Activated CD8-positive, alpha-beta memory T cell treated with anti-CD3 and anti-CD28 coated beads, Interleukin-2, amount 50 U/mL, for 48 hours (primary cell): ENCODE data around the gene TMEM131L.
"Not testable (repeated sequence)": the region's sequence is repeated elsewhere in the genome, so short reads cannot be mapped to it uniquely, and the experiment has no call there.

Experiments
- DNase-seq: peaks from one replicate; pipeline ENCODE4 v3.0.0-alpha.2; 2020

TMEM131L gene

DNA sequence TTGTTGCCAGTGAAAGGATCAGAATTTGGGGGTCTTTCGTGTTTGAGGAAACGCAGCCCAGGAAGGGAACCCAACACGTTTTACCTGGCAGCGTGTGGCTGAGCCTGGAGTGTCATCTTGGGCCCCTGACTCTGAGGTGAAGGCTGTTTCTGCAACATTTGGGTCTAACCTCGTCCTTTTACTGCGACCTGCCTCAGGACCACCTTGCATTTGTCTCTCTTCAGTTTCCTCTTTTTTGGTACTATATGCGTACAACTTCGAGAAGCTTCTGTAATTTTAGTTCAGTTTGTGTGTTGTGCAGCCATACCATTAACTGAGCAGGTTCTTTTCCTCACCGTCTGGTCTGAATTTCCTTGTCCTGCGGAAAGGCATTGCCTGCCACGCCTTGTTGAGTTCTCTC, 61.5 kb downstream of the TMEM131L start:
- DNase-seq: no peak

DNA sequence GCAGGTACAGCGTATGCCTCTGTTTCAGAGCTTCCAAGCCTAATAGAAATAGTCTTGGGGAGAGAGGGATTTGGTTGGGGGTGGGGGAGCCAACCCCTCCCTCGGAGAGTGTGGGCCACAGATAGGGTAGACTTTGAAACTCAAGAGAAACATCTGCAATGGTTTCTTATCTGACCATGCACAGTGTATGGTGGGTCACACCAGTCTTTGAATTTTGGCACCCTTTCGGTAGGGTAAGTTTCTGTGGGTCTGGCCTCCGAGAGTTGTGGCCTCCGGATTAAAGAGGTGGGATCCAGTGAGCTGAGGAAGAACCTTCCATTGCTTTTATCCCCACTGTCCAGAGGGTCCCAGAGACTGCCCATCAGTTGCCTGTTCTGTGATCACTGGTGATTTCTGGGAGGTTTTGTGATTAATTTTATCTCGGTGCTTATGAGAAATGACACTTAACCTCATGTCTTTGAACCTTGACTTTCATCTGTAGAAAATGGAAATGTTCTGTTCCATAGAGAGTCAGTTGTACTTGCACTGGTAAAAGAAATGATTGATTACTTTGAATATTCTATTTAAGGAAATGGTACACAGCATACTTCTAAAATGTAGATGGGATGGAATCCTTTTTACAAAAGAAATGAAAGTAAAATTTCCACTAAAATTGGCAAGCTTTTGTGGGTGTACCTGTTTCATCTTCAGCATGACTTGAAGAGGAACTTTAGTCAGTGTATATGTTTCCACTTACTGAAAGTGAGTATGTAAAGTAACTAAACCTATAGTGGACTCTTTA, 62.7 kb downstream of the TMEM131L start:
- DNase-seq: no peak

DNA sequence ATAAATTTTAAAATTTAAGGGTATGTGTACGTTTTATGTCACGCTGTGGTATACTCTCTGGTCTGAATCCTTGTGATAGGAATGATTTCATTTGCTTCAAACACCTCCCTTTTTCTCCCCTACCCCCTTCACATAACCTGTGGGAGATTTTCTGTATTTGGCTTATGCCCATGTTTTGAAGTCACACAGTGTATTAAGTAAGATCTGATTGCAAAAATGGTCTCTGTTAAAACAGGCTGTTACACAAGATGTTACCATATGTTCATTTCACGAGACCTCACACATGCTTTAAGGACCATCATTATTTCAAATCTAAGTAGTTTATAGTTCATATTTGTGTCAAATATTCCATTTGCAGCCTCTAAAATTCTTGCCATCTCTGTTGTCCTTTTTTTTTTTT, 63.5 kb downstream of the TMEM131L start:
- no peak for DNase-seq

DNA sequence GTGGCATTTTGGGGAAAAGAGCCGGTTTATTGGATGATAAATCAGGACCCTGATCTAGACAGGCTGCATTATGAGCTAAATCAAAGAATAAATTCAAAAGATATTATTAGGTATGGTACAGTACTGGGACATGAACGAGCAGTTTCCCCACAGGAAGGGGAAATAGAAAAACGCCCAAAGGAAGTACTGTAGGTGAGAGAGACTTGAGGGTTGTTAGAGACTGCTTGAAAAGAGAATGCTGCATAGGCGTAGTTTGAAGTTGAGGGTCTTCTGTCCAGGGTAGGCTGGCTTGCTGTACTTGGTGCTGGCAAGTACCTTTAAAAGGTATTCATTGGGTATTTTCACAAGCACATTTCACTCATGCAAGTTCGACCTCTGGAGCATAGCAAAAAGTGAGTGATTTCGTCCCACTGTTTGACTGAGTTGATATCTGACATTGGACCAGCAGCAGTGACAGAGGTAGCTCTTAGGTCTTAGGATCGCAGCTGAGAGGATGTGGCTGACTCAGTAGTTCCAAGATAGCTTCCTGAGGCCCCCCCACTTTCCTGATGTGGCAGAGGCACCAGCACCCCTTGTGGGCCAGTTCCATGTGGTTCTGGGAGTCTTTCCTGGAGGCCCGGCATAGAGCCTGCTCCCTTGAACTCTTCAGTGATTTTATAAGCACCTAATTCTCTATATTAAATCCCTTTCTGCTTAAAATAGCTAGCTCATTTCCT, 64.3 kb downstream of the TMEM131L start:
- DNase-seq: no peak

DNA sequence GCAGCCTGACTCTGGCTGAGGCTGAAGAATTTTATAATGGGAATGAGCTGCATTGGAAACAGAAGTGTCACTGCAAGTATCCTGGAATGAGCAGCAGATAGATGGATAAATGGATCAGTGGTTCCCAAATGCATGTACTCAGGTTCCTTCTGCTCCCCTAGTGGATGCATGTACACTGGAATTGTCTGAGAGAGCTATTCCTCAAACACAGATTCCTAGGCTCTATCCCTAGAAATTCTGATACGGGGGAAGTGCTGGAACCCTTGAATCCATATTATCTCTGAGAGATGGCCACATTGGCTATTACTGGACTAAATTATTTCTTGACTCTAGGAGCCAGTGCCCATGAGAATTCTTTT, 64.8 kb downstream of the TMEM131L start:
- no peak for DNase-seq

DNA sequence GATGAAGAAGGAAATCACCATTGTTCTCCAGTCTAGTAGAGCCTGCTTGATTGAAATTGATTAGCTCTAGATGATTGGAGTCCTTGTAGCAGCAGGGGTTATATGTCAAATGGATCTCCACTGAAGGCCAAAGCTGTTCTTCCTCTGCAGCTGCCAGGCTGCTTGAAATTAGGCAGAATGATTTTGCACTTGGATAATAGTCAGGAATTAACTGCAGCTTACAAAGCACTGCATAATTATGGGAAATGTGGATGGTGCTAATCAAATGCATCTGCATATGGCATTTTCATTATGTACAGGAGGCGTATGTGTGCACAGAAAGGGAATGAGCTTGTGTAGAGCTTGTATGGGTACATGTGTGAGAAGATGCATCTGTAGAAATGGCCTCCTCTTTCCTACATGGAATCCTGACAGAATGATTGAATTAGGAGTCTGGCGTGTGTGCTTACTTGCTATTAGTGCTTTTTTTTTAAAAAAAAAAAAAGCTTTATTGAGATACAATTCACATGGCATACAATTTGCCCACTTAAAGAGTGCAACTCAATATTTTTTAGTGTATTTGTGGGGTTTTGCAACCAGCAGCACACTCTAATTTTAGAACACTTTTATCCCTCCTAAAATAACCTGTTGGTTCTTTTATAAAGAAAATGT, 65.9 kb downstream of the TMEM131L start:
- DNase-seq: no peak

DNA sequence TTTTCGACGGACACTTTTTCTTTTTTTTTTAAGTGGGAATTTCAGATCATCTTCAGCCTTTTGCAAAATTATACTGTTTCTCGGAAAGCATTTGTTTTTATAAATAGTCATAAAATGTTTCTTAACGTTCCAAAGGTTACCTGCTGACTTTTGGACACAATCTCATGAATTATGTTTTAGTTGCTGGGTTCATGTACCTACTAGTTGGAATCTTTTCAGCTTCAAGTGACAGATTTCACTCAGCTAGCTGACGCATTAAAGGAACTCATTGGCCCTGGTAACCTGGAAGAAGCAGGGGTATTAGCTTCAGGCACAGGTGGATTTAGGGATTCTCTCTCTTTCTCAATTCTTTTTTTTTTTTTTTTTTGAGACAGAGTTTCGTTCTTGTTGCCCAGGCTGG, 66.5 kb downstream of the TMEM131L start:
- DNase-seq: no peak

DNA sequence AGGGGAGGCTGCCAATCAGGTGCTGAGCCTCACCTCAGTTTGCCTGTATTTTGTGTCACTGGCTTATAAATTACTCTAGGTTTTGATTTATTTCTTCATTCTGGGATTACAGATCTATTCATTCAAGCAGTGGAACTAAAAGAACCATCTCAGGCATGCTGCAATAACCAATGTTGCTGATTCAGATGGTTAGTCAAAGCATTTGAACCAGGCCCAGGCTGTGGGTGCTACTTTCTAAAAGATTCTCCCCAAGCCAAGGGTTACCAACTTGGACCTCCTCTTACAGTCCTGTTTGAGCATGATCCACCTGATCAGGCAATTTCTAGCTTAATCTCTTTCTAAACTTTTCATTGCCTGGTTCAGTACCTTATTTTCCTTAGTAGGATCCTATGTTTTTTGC, 67.2 kb downstream of the TMEM131L start:
- DNase-seq: no peak

DNA sequence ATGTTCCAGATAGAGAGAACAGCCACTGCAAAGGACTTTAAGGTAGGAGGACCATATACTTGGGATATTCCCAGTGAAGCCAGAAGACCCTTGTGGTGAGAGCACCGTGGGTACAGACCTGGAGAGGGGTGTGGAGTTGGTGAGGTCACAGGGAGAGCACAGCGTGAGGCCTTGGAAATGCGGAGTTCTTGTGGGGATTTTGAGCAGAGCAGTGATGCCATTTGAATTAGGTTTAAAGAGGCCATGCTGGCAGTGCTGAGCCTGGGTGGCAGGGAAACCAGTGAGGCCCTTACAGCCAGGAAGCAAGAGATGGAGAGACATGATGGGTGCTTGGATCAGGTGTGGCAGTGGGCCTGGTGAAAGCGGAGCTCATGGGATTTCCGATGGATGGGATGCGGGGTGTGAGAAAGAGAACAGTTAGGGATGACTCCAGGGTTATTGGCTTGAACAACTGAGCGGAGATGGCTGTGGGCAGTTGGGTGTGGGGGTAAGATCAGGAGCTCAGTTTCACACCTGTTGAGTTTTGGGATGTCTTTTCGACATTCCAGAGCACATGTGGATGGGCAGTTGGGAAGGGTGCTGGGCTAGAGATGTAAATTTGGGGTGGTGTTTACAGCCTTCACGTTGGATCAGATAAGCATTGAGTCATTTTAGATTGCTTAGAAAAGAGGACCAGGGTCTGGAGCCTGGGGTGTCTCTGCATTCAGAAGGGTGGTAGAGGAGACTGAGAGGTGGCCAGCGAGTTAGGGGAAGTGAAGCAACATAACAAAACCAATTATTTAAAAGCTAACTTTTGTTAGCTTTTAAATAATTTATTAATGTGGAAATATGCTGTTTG, 68.9 kb downstream of the TMEM131L start:
- DNase-seq: no peak

DNA sequence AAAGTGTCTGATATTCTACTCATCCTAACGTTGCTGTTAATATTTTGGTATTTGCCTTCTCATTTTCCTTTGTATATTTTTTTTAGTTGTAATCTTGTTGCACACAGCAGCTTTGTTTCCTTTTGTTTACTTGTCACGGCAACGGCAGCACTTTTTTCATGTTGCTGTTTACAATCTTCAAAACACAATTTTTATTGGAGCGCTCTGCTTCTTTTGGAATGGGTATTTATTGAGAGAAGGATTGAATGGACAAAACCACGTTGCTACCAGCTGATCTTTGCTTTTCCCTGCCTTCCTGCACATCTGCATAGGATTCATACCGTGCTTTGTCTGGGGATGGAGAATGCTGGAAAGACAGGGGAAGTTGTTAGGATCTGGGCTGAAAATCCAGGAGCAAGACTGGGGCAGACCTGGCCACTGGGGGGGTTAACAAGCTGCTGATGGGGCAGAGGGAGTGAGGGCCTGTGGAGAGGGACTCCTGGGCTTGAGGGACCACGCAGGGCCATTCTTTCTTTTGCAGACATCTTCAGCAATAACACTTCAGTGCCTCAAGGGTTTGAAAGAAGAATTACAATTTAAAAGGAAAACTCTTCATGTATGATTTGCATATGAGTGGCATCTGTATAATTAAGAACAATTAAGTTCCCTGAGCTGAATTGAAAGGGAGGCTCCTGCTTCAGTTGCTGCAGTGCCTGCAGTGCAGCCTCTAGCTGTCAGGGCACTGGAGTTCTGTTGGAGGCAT, 69.8 kb downstream of the TMEM131L start:
- DNase-seq: no peak

DNA sequence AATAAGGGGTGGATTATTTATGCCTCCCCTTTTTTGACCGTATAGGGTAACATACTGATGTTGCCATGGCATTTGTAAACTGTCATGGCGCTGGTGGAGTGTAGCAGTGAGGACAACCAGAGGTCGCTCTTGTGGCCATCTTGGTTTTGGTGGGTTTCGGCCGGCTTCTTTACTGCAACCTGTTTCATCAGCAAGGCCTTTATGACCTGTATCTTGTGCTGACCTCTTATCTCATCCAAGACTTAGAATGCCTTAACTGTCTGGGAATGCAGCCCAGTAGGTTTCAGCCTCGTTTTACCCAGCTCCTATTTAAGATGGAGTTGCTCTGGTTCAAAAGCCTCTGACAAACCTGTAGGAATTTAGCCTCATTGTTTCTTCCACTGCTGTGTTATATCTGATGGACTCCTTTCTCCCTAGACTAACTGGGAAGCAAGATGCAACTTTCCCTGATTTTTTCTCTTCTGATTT, 71.4 kb downstream of the TMEM131L start:
- no peak for DNase-seq

DNA sequence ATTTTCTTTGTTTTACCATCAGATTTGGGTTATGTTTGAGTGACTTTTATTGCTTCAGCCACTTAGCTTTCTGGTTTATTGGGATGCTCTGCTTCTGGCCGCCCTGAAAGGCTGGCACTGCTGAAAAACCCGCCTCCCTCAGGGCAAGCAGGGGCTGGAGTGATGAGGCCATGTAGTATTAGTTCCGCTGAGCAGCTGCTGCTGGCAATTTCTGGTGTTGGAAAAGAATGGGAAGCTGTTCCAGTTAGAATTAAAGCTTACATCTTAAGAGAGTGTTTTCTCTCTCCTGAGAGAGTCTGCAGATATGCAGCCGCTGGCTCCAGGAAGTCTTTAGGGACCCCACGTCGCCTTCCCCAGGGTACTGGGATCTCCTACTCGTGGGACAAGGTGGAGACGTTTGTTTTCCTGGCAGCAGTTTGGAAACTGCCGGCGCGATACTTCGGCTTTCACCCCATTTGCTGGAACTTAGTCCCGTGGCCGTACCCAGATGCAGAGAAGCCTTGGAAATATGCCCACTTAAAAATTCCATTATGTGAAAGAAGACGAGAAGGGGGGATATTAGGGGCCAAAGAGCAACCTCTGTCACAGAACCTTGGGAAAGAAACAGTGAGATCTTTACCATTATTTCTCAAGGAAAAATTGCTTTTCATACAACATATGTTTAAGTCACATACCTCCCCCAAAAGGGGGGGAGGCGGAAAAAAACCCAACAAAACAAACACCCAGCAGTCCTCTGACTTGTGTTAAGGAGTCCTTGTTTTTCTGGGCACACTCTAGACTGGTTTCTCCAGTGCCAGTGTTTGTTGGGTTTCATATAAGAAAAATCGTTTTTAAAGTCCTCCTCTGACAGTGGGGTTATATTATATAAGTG, 72.6 kb downstream of the TMEM131L start:
- DNase-seq: no peak

DNA sequence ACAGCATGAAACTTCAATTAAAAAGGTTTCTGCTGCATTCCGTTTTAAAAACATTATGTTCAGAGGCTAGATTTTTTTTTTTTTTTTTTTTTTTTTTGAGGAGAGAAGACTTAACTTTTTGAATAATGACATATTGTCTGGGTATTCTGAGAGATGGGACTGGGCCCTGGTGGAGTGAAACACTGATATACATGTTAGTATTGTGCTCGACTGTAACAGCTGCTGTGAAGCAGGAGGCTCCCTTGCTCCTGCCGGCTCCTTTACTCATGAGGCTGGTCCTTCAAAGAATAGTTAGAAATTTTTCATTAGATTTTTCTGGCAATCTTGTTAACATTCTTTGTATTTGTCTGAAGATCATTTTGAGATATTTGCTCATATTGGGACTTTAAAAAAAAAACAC, 73.3 kb downstream of the TMEM131L start:
- DNase-seq: no peak

DNA sequence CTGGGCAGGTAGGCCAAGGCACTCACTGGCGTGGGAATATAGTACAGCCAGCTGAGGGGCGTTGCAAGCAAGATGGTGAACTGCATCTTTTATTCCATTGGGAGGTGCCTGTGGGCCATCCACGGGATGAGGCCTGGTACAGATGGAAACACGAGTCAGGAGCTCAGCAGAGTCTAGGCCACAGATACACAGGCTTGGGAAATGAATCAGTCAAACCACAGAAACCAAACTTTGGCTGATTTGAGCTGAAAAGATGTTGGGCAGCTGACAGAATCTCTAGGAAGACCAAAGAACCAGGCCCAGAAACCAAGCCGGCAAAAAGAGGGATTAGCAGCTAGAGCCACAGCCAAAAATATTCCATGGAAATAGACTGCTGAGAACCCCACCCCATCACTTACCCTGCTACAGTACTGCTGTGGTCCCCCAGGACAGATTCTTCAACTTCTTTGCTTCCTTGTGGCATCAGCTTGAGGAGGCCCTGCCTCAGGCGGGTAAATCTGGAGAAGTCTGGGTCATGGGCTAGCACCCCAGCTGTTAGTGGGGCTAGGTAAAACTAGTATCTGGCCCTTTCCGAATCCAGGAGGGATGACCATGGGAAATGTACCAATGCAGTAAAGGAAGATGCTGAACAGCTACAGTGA, 75.4 kb downstream of the TMEM131L start:
- no peak for DNase-seq

DNA sequence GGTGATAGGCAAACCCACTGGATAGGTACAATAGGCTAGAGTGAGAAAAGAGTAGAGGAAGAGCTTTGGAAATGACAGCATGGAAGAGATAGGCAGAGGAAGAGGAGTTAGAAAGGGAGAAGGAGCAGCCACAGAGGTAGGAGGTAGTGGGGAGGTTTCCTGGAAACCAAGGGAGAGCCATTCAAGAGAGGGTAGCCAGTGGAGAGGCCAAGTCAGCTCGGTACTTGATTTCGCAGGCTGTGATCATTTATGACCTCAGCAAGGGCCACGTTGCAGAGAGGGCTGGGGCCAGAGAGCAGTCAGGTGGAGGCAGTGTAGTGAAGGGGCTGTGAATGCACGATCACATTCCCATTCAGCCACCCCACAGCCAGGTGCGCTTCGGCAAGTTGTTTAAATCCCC, 76.0 kb downstream of the TMEM131L start:
- DNase-seq: no peak

DNA sequence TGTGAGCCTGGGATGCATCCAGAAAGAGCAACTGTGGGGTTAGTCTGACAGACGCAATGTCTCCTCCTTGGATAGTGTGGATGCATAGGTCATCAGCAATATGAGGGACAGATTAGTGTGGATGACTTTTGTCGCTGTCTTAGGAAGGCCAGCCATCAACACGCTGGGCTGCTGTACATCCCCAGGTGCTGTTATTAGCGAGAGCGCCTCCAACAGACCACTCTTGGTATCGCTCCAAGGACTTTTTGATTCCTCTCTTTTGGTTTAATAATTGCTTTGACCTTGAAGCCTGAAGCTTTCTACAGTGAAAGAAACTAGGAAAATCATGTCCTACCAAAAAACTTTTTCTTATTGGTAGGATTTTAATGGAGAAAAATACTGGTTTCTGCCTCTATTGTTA, 76.7 kb downstream of the TMEM131L start:
- no peak for DNase-seq

DNA sequence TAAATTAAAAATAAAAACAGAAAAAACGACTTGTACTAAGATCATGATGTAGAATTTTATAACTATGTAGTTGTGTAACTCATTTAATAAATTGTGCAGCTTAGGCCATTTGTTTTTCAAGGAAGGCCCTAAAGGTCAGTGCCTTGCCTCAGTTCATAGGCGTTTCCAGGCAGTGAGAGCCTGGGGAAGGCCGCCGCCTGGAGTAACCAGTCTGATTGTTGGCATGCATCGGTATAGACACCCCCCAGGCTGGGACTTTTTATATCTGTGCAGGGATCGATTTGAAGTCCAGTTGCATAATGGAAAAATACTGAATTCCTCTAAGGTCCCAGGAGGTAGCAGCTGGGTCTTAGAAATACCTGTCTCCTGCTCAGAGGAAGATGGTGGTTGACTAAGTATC, 77.2 kb downstream of the TMEM131L start:
- no peak for DNase-seq

DNA sequence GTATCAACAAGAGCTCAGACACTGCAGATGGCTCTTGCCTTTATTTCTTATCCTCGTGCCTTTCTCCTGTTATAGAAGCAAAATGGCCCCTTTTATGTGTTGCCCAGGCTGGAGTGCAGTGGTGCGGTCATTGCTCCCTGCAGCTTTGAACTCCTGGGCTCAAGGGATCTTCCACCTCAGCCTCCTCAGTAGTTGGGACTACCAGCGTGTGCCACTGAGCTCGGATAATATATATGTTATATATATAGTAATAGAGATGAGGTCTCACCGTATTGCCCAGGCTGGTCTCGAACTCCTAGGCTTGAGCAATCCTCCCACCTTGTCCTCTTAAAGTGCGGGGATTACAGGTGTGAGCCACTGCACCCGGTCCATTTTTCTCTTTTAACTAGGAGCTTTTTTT, 79.7 kb downstream of the TMEM131L start:
- no peak for DNase-seq

DNA sequence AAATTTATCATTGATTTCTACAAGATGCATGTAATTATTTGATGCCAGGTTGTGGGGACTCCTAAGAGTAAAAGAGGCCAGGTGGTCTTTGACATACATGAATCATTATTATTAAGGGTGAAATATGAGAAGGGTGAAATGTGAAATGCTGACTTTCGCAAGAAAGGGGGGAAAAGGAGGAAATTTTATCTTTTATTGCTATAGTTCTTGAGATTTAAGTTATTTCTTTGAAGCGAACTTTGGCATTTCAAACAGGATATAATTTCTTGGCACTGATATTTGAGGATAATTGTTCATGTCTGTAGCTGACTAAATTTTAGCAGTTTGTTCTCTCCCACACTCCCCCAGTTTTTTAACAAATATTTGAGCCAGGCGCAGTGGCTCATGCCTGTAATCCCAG, 80.1 kb downstream of the TMEM131L start:
- DNase-seq: no peak

DNA sequence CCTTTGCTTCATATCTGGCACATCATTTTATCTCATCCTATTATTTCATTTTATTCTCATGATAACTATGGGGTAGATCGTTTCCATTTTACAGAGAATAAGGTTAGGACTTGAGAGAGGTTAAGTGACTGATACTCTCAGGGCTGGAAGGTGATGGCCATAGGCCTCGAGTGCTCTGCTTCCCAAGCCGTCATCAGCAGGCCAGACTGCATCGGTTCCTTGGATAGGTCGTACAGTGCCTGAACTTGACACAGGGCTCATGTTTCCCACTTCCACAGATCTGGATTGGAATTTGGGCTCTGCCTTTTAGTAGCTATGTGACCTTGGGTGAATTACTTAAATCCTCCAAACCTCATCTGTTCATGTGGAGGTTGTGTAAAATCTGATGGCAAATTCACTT, 81.4 kb downstream of the TMEM131L start:
- no peak for DNase-seq

DNA sequence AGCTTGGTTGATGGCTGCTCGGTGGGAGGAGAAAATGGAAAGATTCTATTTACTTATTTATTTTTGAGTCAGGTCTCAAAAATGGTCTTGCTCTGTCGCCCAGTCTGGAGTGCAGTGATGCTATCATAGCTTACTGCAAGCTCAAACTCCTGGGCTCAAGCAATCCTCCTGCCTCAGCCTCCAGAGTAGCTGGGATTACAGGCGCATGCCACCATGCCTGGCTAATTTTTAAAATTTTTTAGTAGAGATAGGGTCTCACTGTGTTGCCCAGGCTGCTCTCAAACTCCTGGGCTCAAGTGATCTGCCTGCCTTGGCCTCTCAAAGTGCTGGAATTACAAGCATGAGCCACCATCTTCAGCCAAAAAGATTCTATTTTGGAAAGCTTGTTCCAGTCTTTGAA, 82.7 kb downstream of the TMEM131L start:
- DNase-seq: not testable (repeated sequence)
